Mesenchymal stem cell (in vitro differentiated cells and primary cell): ENCODE measurements around the gene MXD1.
A peak's percentile ranks its signal among the peaks of the same experiment; 100 is the strongest.

Experiments used
- DNase-seq: peaks from one replicate; pipeline ENCODE4 v3.0.0-alpha.2; 2013
- H2AFZ ChIP-seq: one replicate; pipeline ENCODE4 v1.6.1; 2013; ENCODE audit warnings: low read depth, mild to moderate bottlenecking, control low read depth, inconsistent platforms, low read length, moderate library complexity
- H2AK5ac ChIP-seq: 2 replicates; pipeline ENCODE4 v1.6.1; 2013; ENCODE audit warnings: low read length, moderate library complexity, mild to moderate bottlenecking, inconsistent platforms; ENCODE audit not compliant: severe bottlenecking
- H2BK120ac ChIP-seq: one replicate; pipeline ENCODE4 v1.6.1; 2013; ENCODE audit warnings: low read depth, mild to moderate bottlenecking, inconsistent platforms, low read length, moderate library complexity
- H2BK12ac ChIP-seq, 2 experiments: one replicate each; pipeline ENCODE4 v1.6.1; 2013; ENCODE audit warnings: inconsistent platforms in 2 of 2, low read length in 2 of 2, mild to moderate bottlenecking in 2 of 2, moderate library complexity in 2 of 2, control low read depth in 1 of 2
- H2BK15ac ChIP-seq: one replicate; pipeline ENCODE4 v1.6.1; 2013; ENCODE audit warnings: mild to moderate bottlenecking, low read depth, inconsistent platforms; ENCODE audit not compliant: poor library complexity, severe bottlenecking
- H2BK5ac ChIP-seq: 2 replicates; pipeline ENCODE4 v1.6.1; 2013; ENCODE audit warnings: low read depth, mild to moderate bottlenecking, low read length, control low read depth, inconsistent platforms; ENCODE audit not compliant: poor library complexity, severe bottlenecking
- H3K14ac ChIP-seq, 2 experiments: one replicate each; pipeline ENCODE4 v1.6.1; 2013; ENCODE audit warnings: inconsistent platforms in 2 of 2, low read length in 2 of 2, control low read depth in 1 of 2, mild to moderate bottlenecking in 1 of 2, moderate library complexity in 1 of 2
- H3K18ac ChIP-seq, 2 experiments: one replicate each; pipeline ENCODE4 v1.6.1; 2013; ENCODE audit warnings: inconsistent platforms in 2 of 2, low read length in 2 of 2, control low read depth in 1 of 2, low read depth in 1 of 2, mild to moderate bottlenecking in 1 of 2
- H3K23ac ChIP-seq, 2 experiments: one replicate each; pipeline ENCODE4 v1.6.1; 2013; ENCODE audit warnings: inconsistent platforms in 2 of 2, low read length in 2 of 2, mild to moderate bottlenecking in 2 of 2, moderate library complexity in 2 of 2, control low read depth in 1 of 2
- H3K27ac ChIP-seq: 2 replicates; pipeline ENCODE4 v1.5.1; 2013; ENCODE audit warnings: mild to moderate bottlenecking, moderate library complexity, low read length, control low read depth, inconsistent platforms; ENCODE audit not compliant: poor library complexity, severe bottlenecking
- H3K27me3 ChIP-seq, 2 experiments: 2 replicates each; pipeline versions ENCODE4 v1.6.1 to v1.7.0; 2013; ENCODE audit warnings: low read length in 2 of 2, mild to moderate bottlenecking in 2 of 2, moderate library complexity in 2 of 2, control low read depth in 1 of 2, inconsistent platforms in 1 of 2; ENCODE audit not compliant: control insufficient read depth in 1 of 2, insufficient read depth in 1 of 2
- H3K36me3 ChIP-seq, 2 experiments: 2 replicates each; pipeline versions ENCODE4 v1.6.1 to v1.7.0; 2013; ENCODE audit warnings: low read length in 2 of 2, control low read depth in 1 of 2, inconsistent platforms in 1 of 2, low read depth in 1 of 2, mild to moderate bottlenecking in 1 of 2; ENCODE audit not compliant: insufficient read depth in 2 of 2, control insufficient read depth in 1 of 2
- H3K4ac ChIP-seq, 2 experiments: one replicate each; pipeline ENCODE4 v1.6.1; 2013; ENCODE audit warnings: inconsistent platforms in 2 of 2, low read length in 2 of 2, mild to moderate bottlenecking in 2 of 2, moderate library complexity in 2 of 2, control low read depth in 1 of 2, low read depth in 1 of 2
- H3K4me1 ChIP-seq: 2 replicates; pipeline ENCODE4 v1.6.1; 2013; ENCODE audit warnings: low read depth, low read length, control low read depth; ENCODE audit not compliant: control insufficient read depth, insufficient read depth
- H3K4me2 ChIP-seq: 2 replicates; pipeline ENCODE4 v1.6.1; 2013; ENCODE audit warnings: low read length, mild to moderate bottlenecking, inconsistent platforms; ENCODE audit not compliant: poor library complexity, severe bottlenecking
- H3K4me3 ChIP-seq, 2 experiments: 2 replicates each; pipeline versions ENCODE4 v1.5.1 to v1.7.0; 2013; ENCODE audit warnings: low read length in 2 of 2, mild to moderate bottlenecking in 2 of 2, control low read depth in 1 of 2, low read depth in 1 of 2; ENCODE audit not compliant: insufficient read depth in 1 of 2
- H3K79me1 ChIP-seq: replicated peaks from 2 replicates; pipeline ENCODE4 v1.6.1; 2013; ENCODE audit warnings: mild to moderate bottlenecking, control low read depth, low read length, inconsistent platforms; ENCODE audit not compliant: poor library complexity, severe bottlenecking
- H3K9ac ChIP-seq: 2 replicates; pipeline ENCODE4 v1.7.0; 2013; ENCODE audit warnings: mild to moderate bottlenecking, low read length, moderate library complexity
- H3K9me3 ChIP-seq: 2 replicates; pipeline ENCODE4 v1.7.0; 2013; ENCODE audit warnings: mild to moderate bottlenecking, low read length; ENCODE audit not compliant: control insufficient read depth
- H4K8ac ChIP-seq: one replicate; pipeline ENCODE4 v1.6.1; 2013; ENCODE audit warnings: inconsistent platforms, mild to moderate bottlenecking, low read length, moderate library complexity
- H4K91ac ChIP-seq: one replicate; pipeline ENCODE4 v1.6.1; 2013; ENCODE audit warnings: mild to moderate bottlenecking, low read length, inconsistent platforms
- WGBS: methylation state at CpG from one replicate; pipeline ENCODE4 v1.1.7; 2013; ENCODE audit warnings: mixed read lengths; 5-methylcytosine and 5-hydroxymethylcytosine counted together

The MXD1 gene

GRCh38 chr2:69937968-69938367 lies 23.1 kb downstream of the MXD1 start:
- Histone ChIP-seq H3K36me3 (peaks cover 27 to 81% of the 10 kb centered on the region in 2 experiments), H2AFZ (no peak overlapping the region), H3K4me3 (peak overlapping the region in 1 of 2 experiments; percentile 39), H2BK5ac (no peak overlapping the region), H3K4me1 (peaks cover 1% of the 10 kb centered on the region), H3K4me2 (no peak overlapping the region), H3K9me3 (no peaks in the 10 kb centered on the region), H3K27ac (no peak overlapping the region), H3K4ac (no peak overlapping the region), H3K27me3 (no peaks in the 10 kb centered on the region), H3K23ac (no peak overlapping the region), H2BK12ac (no peak overlapping the region), H2BK120ac (no peak overlapping the region), H3K9ac (no peak overlapping the region), H4K91ac (no peak overlapping the region), H3K14ac (no peak overlapping the region), H2AK5ac (no peak overlapping the region), H4K8ac (no peak overlapping the region), H3K18ac (no peak overlapping the region), H3K79me1 (peaks cover 2% of the 10 kb centered on the region), H2BK15ac (no peak overlapping the region)
- 98% methylated on average over 14 of the region's 14 CpGs for WGBS
- DNase-seq, result no peak

- H4K91ac ChIP-seq, result no peak overlapping the region
- H3K9me3 ChIP-seq, result no peaks in the 10 kb centered on the region
- no peak overlapping the region for H3K4me2 ChIP-seq
- no peak overlapping the region for H2BK5ac ChIP-seq
- no peaks in the 10 kb centered on the region for H3K4me1 ChIP-seq
- no peak overlapping the region for H3K4me3 ChIP-seq
- no peak overlapping the region for H3K9ac ChIP-seq
- H3K36me3 ChIP-seq, result peaks cover 27 to 88% of the 10 kb centered on the region in 2 experiments
- H3K23ac ChIP-seq, result no peak overlapping the region
- no peaks in the 10 kb centered on the region for H3K27me3 ChIP-seq
- H3K18ac ChIP-seq, result no peak overlapping the region
- no peak overlapping the region for H2AFZ ChIP-seq
- no peak overlapping the region for H2BK120ac ChIP-seq
- no peak overlapping the region for H2BK12ac ChIP-seq
- H3K79me1 ChIP-seq, result peaks cover 2% of the 10 kb centered on the region
- no peak overlapping the region for H3K27ac ChIP-seq
- no peak overlapping the region for H4K8ac ChIP-seq
- 92% methylated on average over 13 of the region's 14 CpGs for WGBS
- no peak overlapping the region for H3K14ac ChIP-seq
- no peak overlapping the region for H2AK5ac ChIP-seq
- no peak overlapping the region for H3K4ac ChIP-seq
- no peak for DNase-seq
- H2BK15ac ChIP-seq, result no peak overlapping the region
Observed at GRCh38 chr2:69939722-69940121, 24.8 kb downstream of the MXD1 start.

- Histone ChIP-seq H2AK5ac (no peak overlapping the region), H3K9ac (no peak overlapping the region), H3K18ac (no peak overlapping the region), H3K27me3 (no peaks in the 10 kb centered on the region), H3K4me3 (no peak overlapping the region), H3K36me3 (peaks cover 25 to 81% of the 10 kb centered on the region in 2 experiments), H2BK5ac (no peak overlapping the region), H4K8ac (no peak overlapping the region), H3K23ac (no peak overlapping the region), H3K4ac (no peak overlapping the region), H3K79me1 (peaks cover 1% of the 10 kb centered on the region), H3K4me2 (no peak overlapping the region), H2BK12ac (no peak overlapping the region), H3K9me3 (no peaks in the 10 kb centered on the region), H4K91ac (no peak overlapping the region), H2BK120ac (no peak overlapping the region), H2AFZ (no peak overlapping the region), H2BK15ac (no peak overlapping the region), H3K27ac (no peak overlapping the region), H3K4me1 (no peaks in the 10 kb centered on the region), H3K14ac (no peak overlapping the region)
- no peak for DNase-seq
- WGBS, result 96% methylated on average over 1 of the region's 8 CpGs
Observed at GRCh38 chr2:69940691-69941090, 25.8 kb downstream of the MXD1 start.

- Histone ChIP-seq H2BK120ac (no peak overlapping the region), H3K14ac (no peak overlapping the region), H3K27me3 (no peaks in the 10 kb centered on the region), H2BK12ac (no peak overlapping the region), H3K9ac (no peak overlapping the region), H3K9me3 (no peaks in the 10 kb centered on the region), H4K8ac (no peak overlapping the region), H3K23ac (no peak overlapping the region), H3K4me3 (no peak overlapping the region), H3K4me1 (peaks cover 8% of the 10 kb centered on the region), H3K4me2 (no peak overlapping the region), H3K27ac (no peak overlapping the region), H2BK15ac (no peak overlapping the region), H3K4ac (no peak overlapping the region), H4K91ac (no peak overlapping the region), H2BK5ac (no peak overlapping the region), H3K18ac (no peak overlapping the region), H3K79me1 (no peaks in the 10 kb centered on the region), H3K36me3 (peaks cover 5 to 56% of the 10 kb centered on the region in 2 experiments), H2AK5ac (no peak overlapping the region), H2AFZ (no peak overlapping the region)
- 93% methylated on average over 10 of the region's 11 CpGs for WGBS
- DNase-seq, result no peak
Observed at GRCh38 chr2:69943000-69943842, 28.3 kb downstream of the MXD1 start.
